A673 (cell line): ENCODE results near the gene PPM1K. TPM values are rescaled to one million over a fixed set of nuclear protein-coding genes. Genes with fewer than 3 reads are reported as not detected.

ENCODE experiments used
- BruUV-seq: library from RNA; stranded (reverse); fragments of 400-500 nt; replicated peaks from 2 replicates; lab custom pipeline; 2021; lab: Mats Ljungman, UMichigan
- CTCF ChIA-PET: fragments of 300-600 bp; sonication (Branson Sonifier 250); formaldehyde crosslinking; loops from one replicate; lab custom pipeline; 2022; ENCODE audit warnings: antibody characterized with exemption; lab: Charles Lee
- POLR2A ChIA-PET: fragments of 300-600 bp; sonication (Branson Sonifier 250); formaldehyde crosslinking; loops from one replicate; lab custom pipeline; 2022; ENCODE audit warnings: antibody characterized with exemption; ENCODE audit not compliant: low non-redundant PET; lab: Charles Lee
- DNase-seq: peaks from one replicate; pipeline ENCODE4 v3.0.0-alpha.2; 2015; ENCODE audit warnings: low spot score
- H3K27ac ChIP-seq: fragments of 200-600 bp; sonication (generic); 2 replicates; pipeline ENCODE4 v1.5.1; 2016; ENCODE audit warnings: mixed run types, low read depth, mild to moderate bottlenecking, mixed read lengths, antibody characterized with exemption, low read length; ENCODE audit not compliant: poor library complexity, severe bottlenecking
- H3K27me3 ChIP-seq: fragments of 200-600 bp; sonication (generic); replicated peaks from 2 replicates; pipeline ENCODE4 v1.6.1; 2017; ENCODE audit warnings: mixed run types, low read depth, mild to moderate bottlenecking, mixed read lengths, antibody characterized with exemption, low read length; ENCODE audit not compliant: insufficient read depth, poor library complexity
- H3K36me3 ChIP-seq: fragments of 200-600 bp; sonication (generic); 2 replicates; pipeline ENCODE4 v1.6.1; 2016; ENCODE audit warnings: mixed run types, mild to moderate bottlenecking, mixed read lengths, antibody characterized with exemption, low read length; ENCODE audit not compliant: insufficient read depth, poor library complexity, severe bottlenecking
- H3K4me1 ChIP-seq: fragments of 200-600 bp; sonication (generic); 2 replicates; pipeline ENCODE4 v1.6.1; 2017; ENCODE audit warnings: mixed run types, mild to moderate bottlenecking, mixed read lengths, antibody characterized with exemption, low read length; ENCODE audit not compliant: insufficient read depth, poor library complexity, severe bottlenecking
- H3K4me3 ChIP-seq: fragments of 200-600 bp; sonication (generic); 2 replicates; pipeline ENCODE4 v1.5.1; 2016; ENCODE audit warnings: low read depth, mixed run types, mild to moderate bottlenecking, mixed read lengths, low read length; ENCODE audit not compliant: poor library complexity, severe bottlenecking
- H3K9me3 ChIP-seq: fragments of 200-600 bp; sonication (generic); 2 replicates; pipeline ENCODE4 v1.6.1; 2016; ENCODE audit warnings: mixed run types, low read depth, mild to moderate bottlenecking, mixed read lengths, antibody characterized with exemption, low read length; ENCODE audit not compliant: poor library complexity, severe bottlenecking
- EZH2 ChIP-seq: fragments of 200-600 bp; sonication (generic); IDR thresholded peaks from 2 replicates; pipeline ENCODE4 v1.6.1; 2017; ENCODE audit warnings: borderline replicate concordance, low read depth, mild to moderate bottlenecking, mixed read lengths, antibody characterized with exemption, low read length; ENCODE audit not compliant: poor library complexity, severe bottlenecking
- intact Hi-C: fragments of 100-400 bp; cut with micrococcal nuclease; formaldehyde crosslinking; loops from one replicate; pipeline ENCODE4 v1.10.0; 2022; ENCODE audit not compliant: unreplicated experiment
- total RNA-seq: library from RNA; stranded (reverse); gene quantifications from 2 replicates; pipeline ENCODE4 v1.2.3, GENCODE V29; 2021
- TF ChIP-seq, protein P1 (sequence below): fragments of 300-800, 200-600 bp; sonication (generic); conservative IDR thresholded peaks from 2 replicates; pipeline ENCODE4 v1.5.1; 2017; ENCODE audit warnings: low read depth, mild to moderate bottlenecking, antibody characterized with exemption, low read length, moderate library complexity, mixed read lengths

PPM1K gene
- total RNA-seq, 1 experiment from 2014 or later: 2.7 TPM

- no peak overlapping the region for H3K27ac ChIP-seq
- H3K9me3 ChIP-seq: no peaks in the 10 kb centered on the region
- TF ChIP-seq, protein P1, sequence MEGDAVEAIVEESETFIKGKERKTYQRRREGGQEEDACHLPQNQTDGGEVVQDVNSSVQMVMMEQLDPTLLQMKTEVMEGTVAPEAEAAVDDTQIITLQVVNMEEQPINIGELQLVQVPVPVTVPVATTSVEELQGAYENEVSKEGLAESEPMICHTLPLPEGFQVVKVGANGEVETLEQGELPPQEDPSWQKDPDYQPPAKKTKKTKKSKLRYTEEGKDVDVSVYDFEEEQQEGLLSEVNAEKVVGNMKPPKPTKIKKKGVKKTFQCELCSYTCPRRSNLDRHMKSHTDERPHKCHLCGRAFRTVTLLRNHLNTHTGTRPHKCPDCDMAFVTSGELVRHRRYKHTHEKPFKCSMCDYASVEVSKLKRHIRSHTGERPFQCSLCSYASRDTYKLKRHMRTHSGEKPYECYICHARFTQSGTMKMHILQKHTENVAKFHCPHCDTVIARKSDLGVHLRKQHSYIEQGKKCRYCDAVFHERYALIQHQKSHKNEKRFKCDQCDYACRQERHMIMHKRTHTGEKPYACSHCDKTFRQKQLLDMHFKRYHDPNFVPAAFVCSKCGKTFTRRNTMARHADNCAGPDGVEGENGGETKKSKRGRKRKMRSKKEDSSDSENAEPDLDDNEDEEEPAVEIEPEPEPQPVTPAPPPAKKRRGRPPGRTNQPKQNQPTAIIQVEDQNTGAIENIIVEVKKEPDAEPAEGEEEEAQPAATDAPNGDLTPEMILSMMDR: no peak
- TF ChIP-seq EZH2: no peak
- no TSS peak for BruUV-seq
- no peak overlapping the region for H3K4me3 ChIP-seq
- ChIA-PET POLR2A (no interaction called here), CTCF (no interaction called here)
- DNase-seq: peak; percentile 2
- intact Hi-C loops: no loop called here
- no peaks in the 10 kb centered on the region for H3K27me3 ChIP-seq
- no peaks in the 10 kb centered on the region for H3K36me3 ChIP-seq
- H3K4me1 ChIP-seq: no peaks in the 10 kb centered on the region
Observed at GRCh38 chr4:88225232-88226105, 58.9 kb downstream of the PPM1K start.

DNA sequence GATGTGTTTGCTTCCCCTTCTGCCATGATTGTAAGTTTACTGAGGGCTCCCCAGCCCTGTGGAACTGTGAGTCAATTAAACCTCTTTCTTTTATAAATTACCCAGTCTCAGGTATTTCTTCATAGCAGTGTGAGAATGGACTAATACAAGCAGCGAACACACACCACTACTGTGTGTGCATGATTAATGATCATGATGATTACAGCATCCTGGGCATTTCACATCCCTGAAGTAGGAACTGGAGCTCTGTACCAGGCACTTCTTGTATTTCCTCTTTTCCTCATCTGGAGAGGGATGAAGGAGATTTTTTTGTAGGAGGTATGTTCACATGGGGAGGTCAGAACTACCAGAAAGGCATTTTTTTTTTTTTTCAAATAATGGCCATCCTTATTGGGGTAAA lies 60.8 kb downstream of the PPM1K start:
- ChIA-PET CTCF (no interaction called here), POLR2A (no interaction called here)
- Histone ChIP-seq H3K27ac (no peak overlapping the region), H3K9me3 (no peaks in the 10 kb centered on the region), H3K27me3 (no peaks in the 10 kb centered on the region), H3K4me3 (no peak overlapping the region), H3K36me3 (no peaks in the 10 kb centered on the region), H3K4me1 (no peaks in the 10 kb centered on the region)
- TF ChIP-seq, protein P1: no peak
- no peak for TF ChIP-seq EZH2
- DNase-seq: no peak
- intact Hi-C loops: no loop called here
- BruUV-seq: no TSS peak

DNA sequence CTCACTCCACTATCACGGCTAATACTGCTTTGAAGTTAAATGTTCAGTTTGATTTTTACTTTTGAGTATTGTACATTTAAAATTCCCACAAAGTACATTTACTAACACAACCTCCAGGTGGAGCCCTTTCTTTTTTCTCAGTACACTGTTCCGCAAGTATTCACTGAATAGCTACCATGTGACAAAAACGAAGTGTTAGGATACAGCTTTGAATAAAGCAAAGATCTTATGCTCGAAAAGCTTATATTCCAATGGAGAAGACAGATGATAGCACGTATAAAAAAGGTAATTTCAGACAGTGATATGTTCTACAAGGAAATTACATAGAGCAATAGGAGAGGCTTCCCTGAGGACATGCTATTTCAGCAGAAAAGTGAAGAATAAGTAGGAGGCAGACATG lies 65.3 kb downstream of the PPM1K start:
- intact Hi-C loops: loop anchor here (1.0 to 10.0 kb wide), 2 partner anchors 296 to 544 kb away; no protein-coding TSS in a partner anchor
- Histone ChIP-seq H3K4me3 (no peak overlapping the region), H3K9me3 (no peaks in the 10 kb centered on the region), H3K36me3 (no peaks in the 10 kb centered on the region), H3K4me1 (no peaks in the 10 kb centered on the region), H3K27me3 (no peaks in the 10 kb centered on the region), H3K27ac (no peak overlapping the region)
- DNase-seq: peak; percentile 30
- no peak for TF ChIP-seq EZH2
- TF ChIP-seq, protein P1: peak; percentile 57; the same call in 1 of the 2 replicates
- ChIA-PET POLR2A (interaction anchor here (0.6 kb wide), 1 partner anchor 1248 kb away, joined by 4 read pairs; no protein-coding TSS in a partner anchor), CTCF (interaction anchor here (1.7 kb wide), 1 partner anchor 296 kb away, joined by 20 read pairs; no protein-coding TSS in a partner anchor)
- no TSS peak for BruUV-seq
